ENCODE results near the gene CREB3L2. TPM values are rescaled to one million over a fixed set of nuclear protein-coding genes. Genes with fewer than 3 reads are reported as not detected.

The CREB3L2 gene
- total RNA-seq, 3 donors from 2014 or later (not counting 1 experiment from before 2014, with no cell fraction given) = 45.9 to 54.6 (median 52.5) TPM

GRCh38 chr7:138023618-138024342 lies 21.9 kb upstream of the CREB3L2 start:
- no peaks in the 10 kb centered on the region for H3K9me3 Mint-ChIP-seq
- intact Hi-C loops (cut with micrococcal nuclease) = no loop called here
- peaks cover 0 to 3% of the 10 kb centered on the region in 2 donors for H3K27me3 Mint-ChIP-seq (ENCODE audit: low read depth in 2 of 2)
- peaks cover 5% of the 10 kb centered on the region in 2 donors for H3K4me1 Mint-ChIP-seq
- Histone ChIP-seq H3K27me3 (ENCODE audit: control insufficient read depth, insufficient read depth, low read length) (no peaks in the 10 kb centered on the region), H3K4me1 (ENCODE audit: control insufficient read depth, insufficient read depth, low read length) (peaks cover 2% of the 10 kb centered on the region), H3K36me3 (ENCODE audit: control insufficient read depth, insufficient read depth, low read length) (no peaks in the 10 kb centered on the region), H3K9me3 (ENCODE audit: control insufficient read depth, insufficient read depth, low read length) (no peaks in the 10 kb centered on the region), H3K27ac (ENCODE audit: low read length) (no peak overlapping the region), H3K4me3 (ENCODE audit: low read length) (no peak overlapping the region)
- no peak overlapping the region for H3K4me3 Mint-ChIP-seq
- no peak for TF ChIP-seq CTCF (IDR thresholded peaks at IDR 0.05)
- over 99% methylated on average over 3 of the region's 3 CpGs for WGBS (ENCODE audit: insufficient coverage)
- no peak overlapping the region for H3K27ac Mint-ChIP-seq
- ATAC-seq = no peak
- no peak for DNase-seq
- no peaks in the 10 kb centered on the region for H3K36me3 Mint-ChIP-seq

- Mint-ChIP-seq H3K36me3 (no peaks in the 10 kb centered on the region), H3K27ac (no peak overlapping the region), H3K4me1 (peaks cover 5% of the 10 kb centered on the region in 2 donors), H3K4me3 (no peak overlapping the region), H3K9me3 (no peaks in the 10 kb centered on the region), H3K27me3 (ENCODE audit: low read depth in 2 of 2) (no peaks in the 10 kb centered on the region)
- DNase-seq = no peak
- H3K27ac ChIP-seq (ENCODE audit: low read length) = no peak overlapping the region
- H3K4me3 ChIP-seq (ENCODE audit: low read length) = no peak overlapping the region
- intact Hi-C loops (cut with micrococcal nuclease) = no loop called here
- H3K4me1 ChIP-seq (ENCODE audit: control insufficient read depth, insufficient read depth, low read length) = peaks cover 2% of the 10 kb centered on the region
- H3K9me3 ChIP-seq (ENCODE audit: control insufficient read depth, insufficient read depth, low read length) = no peaks in the 10 kb centered on the region
- ATAC-seq = no peak
- WGBS (ENCODE audit: insufficient coverage) = 80% methylated on average over 2 of the region's 6 CpGs
- H3K27me3 ChIP-seq (ENCODE audit: control insufficient read depth, insufficient read depth, low read length) = no peaks in the 10 kb centered on the region
- H3K36me3 ChIP-seq (ENCODE audit: control insufficient read depth, insufficient read depth, low read length) = no peaks in the 10 kb centered on the region
- no peak for TF ChIP-seq CTCF (IDR thresholded peaks at IDR 0.05)
Measured at GRCh38 chr7:138021889-138022288, 20.0 kb upstream of the CREB3L2 start.

GRCh38 chr7:138017992-138018391 lies 16.1 kb upstream of the CREB3L2 start:
- no peaks in the 10 kb centered on the region for H3K27me3 Mint-ChIP-seq (ENCODE audit: low read depth in 2 of 2)
- ATAC-seq (no peak), DNase-seq (no peak)
- H3K4me3 Mint-ChIP-seq = no peak overlapping the region
- Histone ChIP-seq H3K4me1 (ENCODE audit: control insufficient read depth, insufficient read depth, low read length) (no peaks in the 10 kb centered on the region), H3K36me3 (ENCODE audit: control insufficient read depth, insufficient read depth, low read length) (no peaks in the 10 kb centered on the region), H3K9me3 (ENCODE audit: control insufficient read depth, insufficient read depth, low read length) (no peaks in the 10 kb centered on the region), H3K27me3 (ENCODE audit: control insufficient read depth, insufficient read depth, low read length) (no peaks in the 10 kb centered on the region), H3K4me3 (ENCODE audit: low read length) (no peak overlapping the region), H3K27ac (ENCODE audit: low read length) (no peak overlapping the region)
- no peak overlapping the region for H3K27ac Mint-ChIP-seq
- intact Hi-C loops (cut with micrococcal nuclease) = loop anchor here (10.0 kb wide), 1 partner anchor 363 kb away; no protein-coding TSS in a partner anchor
- WGBS (ENCODE audit: insufficient coverage) = 90% methylated on average over 1 of the region's 1 CpG
- no peaks in the 10 kb centered on the region for H3K36me3 Mint-ChIP-seq
- no peaks in the 10 kb centered on the region for H3K4me1 Mint-ChIP-seq
- TF ChIP-seq CTCF (IDR thresholded peaks at IDR 0.05) = no peak
- no peaks in the 10 kb centered on the region for H3K9me3 Mint-ChIP-seq

GRCh38 chr7:138015096-138015495 lies 13.2 kb upstream of the CREB3L2 start:
- H3K4me3 ChIP-seq (ENCODE audit: low read length) = no peak overlapping the region
- 92% methylated on average over 5 of the region's 5 CpGs for WGBS (ENCODE audit: insufficient coverage)
- no peak for DNase-seq
- Mint-ChIP-seq H3K4me1 (no peaks in the 10 kb centered on the region), H3K27ac (no peak overlapping the region), H3K36me3 (no peaks in the 10 kb centered on the region), H3K9me3 (no peaks in the 10 kb centered on the region), H3K4me3 (no peak overlapping the region), H3K27me3 (ENCODE audit: low read depth in 2 of 2) (no peaks in the 10 kb centered on the region)
- TF ChIP-seq CTCF (IDR thresholded peaks at IDR 0.05) = no peak
- no peak for ATAC-seq
- H3K27me3 ChIP-seq (ENCODE audit: control insufficient read depth, insufficient read depth, low read length) = no peaks in the 10 kb centered on the region
- H3K9me3 ChIP-seq (ENCODE audit: control insufficient read depth, insufficient read depth, low read length) = no peaks in the 10 kb centered on the region
- intact Hi-C loops (cut with micrococcal nuclease) = loop anchor here (10.0 kb wide), 1 partner anchor 360 kb away; no protein-coding TSS in a partner anchor
- H3K27ac ChIP-seq (ENCODE audit: low read length) = no peak overlapping the region
- H3K36me3 ChIP-seq (ENCODE audit: control insufficient read depth, insufficient read depth, low read length) = no peaks in the 10 kb centered on the region
- no peaks in the 10 kb centered on the region for H3K4me1 ChIP-seq (ENCODE audit: control insufficient read depth, insufficient read depth, low read length)

Measured in natural killer cell (primary cell).